IPS-18c (cell line): ENCODE data around the gene CD69.
"Not testable (repeated sequence)": the region's sequence is repeated elsewhere in the genome, so short reads cannot be mapped to it uniquely, and the experiment has no call there.

Source experiments
- H3K4me3 ChIP-seq: 2 replicates; pipeline ENCODE4 v1.7.0; 2013; ENCODE audit warnings: low read depth, mild to moderate bottlenecking, low read length, moderate library complexity; ENCODE audit not compliant: insufficient read depth
- H3K9me3 ChIP-seq: one replicate; pipeline ENCODE4 v1.6.1; 2013; ENCODE audit warnings: mild to moderate bottlenecking, low read length, moderate library complexity; ENCODE audit not compliant: control insufficient read depth, insufficient read depth

Gene CD69

DNA sequence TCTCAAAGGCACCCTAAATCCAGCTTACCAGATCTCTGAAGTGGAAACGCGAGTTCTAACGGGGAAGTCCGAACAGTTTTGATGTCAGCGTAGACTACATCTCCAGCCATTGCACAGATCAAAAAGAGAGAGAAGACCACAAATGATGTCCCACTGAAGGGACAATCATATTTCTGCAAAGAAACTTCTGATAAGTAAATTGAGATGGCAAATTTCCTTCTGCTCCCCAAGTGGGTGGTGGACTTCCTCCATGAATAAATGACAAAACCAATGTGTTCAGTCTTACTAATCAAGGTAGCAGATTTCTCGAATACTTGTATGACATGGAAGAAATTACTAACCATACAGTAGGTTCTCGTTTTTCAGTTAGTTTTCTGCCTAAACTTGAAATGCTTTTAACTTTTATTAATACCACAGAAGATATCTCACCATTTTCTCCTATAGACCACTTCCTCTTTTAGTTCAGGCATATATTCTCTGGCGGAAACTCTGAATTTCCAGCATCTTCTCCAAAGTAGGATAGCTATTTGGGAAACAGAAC lies 27.7 kb downstream of the CD69 start, which contains the start of gene CLECL1:
TSS of gene CLECL1 (minus strand) at position 177 of the 541 bp plus-strand sequence.
- Histone ChIP-seq H3K9me3 (no peaks in the 10 kb centered on the region), H3K4me3 (no peak within 1 kb of the TSS)

DNA sequence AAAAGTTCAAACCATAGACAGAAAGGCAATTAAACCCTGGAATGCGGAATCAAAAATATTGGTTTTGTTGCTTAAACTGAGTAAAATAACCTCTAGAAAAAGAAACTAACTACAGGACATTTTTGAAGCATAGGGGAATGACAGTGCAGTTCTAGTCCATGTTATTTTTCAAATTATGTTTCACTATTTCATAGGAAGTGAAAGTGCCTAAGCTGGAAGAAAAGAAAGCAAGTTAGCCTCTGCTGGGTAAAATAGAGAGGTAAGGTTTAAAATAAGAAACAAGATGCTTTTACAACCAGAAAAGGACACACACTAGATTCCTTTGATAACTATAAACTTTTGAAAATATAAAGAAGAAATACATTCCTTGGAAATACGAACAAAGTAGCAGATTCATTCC lies 28.9 kb downstream of the CD69 start:
- Histone ChIP-seq H3K4me3 (no peak overlapping the region), H3K9me3 (no peaks in the 10 kb centered on the region)

DNA sequence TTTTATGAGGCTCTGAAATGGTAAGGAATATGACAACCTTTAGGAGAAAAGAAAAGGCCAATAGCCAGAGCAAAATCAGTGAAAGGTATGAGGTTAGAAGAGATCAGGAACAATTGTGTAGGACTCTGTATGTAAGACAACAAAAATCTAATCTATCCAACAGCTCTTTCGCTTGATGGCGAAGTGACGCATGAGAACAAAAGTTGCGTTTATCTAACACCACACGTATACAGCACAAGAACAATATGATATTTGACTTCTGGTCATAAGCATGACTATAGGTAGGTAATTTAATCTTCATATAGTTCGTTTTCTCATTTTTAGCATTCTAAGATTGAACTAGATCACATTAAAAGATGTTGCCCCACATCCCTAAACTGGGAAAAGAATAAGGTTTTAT lies 29.3 kb downstream of the CD69 start:
- no peaks in the 10 kb centered on the region for H3K9me3 ChIP-seq
- H3K4me3 ChIP-seq = no peak overlapping the region

DNA sequence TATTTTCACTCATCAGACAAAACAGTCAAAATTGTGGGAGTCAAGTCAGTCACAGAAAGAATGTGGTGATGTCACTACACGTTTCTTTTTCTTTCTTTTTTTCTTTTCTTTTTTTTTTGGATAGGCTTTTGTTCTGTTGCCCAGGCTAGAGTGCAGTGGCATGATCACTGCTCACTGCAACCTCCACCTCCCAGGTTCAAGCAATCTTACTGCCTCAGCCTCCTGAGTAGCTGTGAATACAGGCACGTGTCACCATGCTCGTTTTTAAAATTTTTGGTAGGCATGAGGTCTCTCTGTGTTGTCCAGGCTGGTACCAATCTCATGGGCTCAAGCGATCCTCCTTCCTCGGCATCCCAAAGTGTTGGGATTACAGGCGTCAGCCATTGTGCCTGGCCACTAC lies 30.1 kb downstream of the CD69 start:
- no peak overlapping the region for H3K4me3 ChIP-seq

DNA sequence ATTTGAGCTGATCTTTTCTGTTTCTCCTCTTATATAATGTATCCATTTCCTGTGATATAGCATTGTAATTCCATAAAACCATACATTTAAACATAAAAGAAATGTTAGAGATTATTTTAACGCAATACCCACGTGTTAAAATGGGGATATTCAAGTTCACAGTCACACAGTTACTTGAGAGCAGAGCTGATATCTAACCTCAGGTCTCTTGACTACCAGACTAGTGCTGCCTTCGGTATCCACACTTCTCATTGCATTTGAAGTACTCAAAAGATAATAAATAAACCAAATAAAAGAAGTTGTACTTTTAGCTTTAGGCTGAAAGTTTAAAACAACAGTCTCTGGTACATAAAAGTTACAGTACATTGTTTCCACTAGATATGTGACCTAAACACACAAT lies 30.7 kb downstream of the CD69 start:
- no peaks in the 10 kb centered on the region for H3K9me3 ChIP-seq
- no peak overlapping the region for H3K4me3 ChIP-seq

More for the DNA sequence above, 30.1 kb downstream of the CD69 start:
- H3K9me3 ChIP-seq = no peaks in the 10 kb centered on the region

DNA sequence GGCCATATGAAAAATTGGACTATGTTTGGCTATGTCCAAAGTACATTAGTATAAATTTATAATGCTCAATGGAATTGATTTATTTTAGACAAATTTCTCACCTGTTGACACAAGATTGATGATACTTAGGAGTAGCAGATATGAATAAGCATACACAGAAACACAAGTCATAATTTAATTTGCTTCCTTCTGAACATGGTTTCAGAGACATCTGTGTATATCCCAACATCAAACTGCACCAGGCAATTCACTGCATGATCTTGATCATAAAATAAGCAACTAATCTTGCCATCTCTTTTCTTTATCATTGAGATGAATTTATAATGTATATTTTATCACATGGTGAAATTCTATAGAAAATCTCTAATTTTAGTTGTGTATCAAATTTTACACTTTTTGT lies 31.6 kb downstream of the CD69 start:
- no peak overlapping the region for H3K4me3 ChIP-seq
- H3K9me3 ChIP-seq = no peaks in the 10 kb centered on the region

DNA sequence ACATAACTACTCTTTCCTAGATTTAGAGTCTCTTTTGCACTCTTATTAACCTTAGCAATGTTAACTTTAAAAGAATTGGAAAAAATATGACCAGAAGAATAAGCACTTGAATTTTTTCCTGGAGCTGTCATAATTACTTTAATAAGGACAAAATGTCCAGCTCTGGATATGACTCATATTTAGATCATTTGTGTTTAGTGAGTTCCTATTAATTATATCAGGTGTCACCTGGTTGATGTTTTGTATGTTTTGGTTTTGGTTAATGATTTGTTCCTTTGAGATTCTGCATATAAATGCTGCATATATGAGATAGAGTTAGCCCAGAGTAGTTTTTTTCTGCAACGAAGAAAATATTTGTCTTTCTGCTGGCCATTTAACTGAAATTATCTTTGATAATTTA lies 32.9 kb downstream of the CD69 start:
- Histone ChIP-seq H3K9me3 (no peaks in the 10 kb centered on the region), H3K4me3 (no peak overlapping the region)

DNA sequence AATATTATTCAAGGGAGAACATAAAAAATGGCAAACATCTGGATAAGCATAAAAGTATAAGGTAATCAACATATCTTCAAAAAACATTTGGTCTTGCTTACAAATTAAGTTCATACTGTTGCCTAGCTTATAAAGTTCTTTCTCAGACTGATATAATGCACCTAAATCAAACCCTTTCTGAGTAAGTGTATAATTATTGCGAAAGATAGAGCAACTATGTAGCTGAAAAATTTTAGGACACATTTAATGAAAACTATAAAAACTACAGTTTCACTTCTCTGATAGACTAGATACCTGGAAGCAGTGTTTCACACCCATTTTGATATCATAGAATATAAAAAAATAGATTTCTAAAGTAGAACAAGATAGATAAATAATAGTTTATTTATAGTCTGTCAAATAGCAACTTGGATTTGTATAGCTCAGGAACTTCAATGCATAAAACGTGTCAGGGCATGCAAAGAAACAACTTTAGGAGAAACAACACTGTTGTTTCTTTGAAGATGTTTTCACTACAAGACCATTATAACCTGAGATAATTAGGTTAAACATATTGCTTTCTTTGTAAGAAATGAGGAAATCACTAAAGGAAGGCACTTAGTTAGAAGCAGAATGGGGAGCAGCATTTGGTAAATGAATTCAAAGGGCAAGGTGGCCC lies 35.4 kb downstream of the CD69 start:
- Histone ChIP-seq H3K9me3 (no peaks in the 10 kb centered on the region), H3K4me3 (no peak overlapping the region)

DNA sequence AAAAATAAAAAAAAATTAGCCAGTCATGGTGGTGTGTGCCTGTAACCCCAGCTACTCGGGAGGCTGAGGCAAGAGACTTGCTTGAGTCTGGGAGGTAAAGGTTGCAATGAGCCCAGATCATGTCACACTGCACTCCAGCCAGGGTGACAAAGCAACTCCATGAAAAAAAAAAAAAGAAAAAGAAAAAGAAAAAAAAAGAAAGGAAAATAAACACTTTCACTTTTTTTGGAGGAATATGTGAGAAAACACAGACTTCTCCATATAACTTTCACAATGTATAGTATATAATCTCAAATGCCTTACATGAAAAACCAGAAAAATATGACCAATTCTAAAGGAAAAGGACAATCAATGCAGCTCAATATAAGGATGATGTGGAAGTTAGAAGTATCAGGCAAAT lies 36.7 kb downstream of the CD69 start:
- Histone ChIP-seq H3K9me3 (no peaks in the 10 kb centered on the region), H3K4me3 (no peak overlapping the region)

DNA sequence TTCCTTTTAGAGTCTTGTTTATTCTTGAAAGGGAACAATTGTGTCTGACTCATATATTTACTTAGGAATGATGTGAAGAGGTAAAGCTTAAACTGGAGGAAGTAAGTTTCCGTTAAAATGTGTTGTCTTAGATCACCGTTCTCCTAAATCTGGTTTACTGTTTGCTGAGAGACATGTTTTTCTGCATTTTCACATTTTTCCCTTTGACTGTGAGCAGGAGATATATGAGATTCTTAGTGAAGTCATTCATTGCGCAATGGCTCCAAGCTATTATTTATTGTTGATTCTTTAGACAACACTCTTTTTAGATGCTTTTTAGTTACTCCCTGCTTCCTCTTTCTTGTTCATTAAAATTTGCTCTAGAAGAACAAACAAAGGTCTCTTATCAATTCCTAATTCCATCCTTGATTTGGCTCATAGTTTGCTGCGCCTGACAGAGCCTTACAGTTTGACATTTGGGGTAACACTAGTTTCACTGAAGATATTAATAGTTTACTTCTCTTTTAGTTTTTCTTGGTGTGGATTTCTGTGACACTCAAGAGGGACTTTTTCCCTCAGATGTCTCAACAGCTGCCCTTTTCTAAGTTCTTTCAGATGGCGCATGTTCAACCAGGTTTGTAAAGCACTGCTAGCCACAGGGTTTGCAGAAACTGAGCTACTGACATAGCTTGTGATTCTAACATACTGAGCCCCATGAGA lies 39.2 kb downstream of the CD69 start:
- Histone ChIP-seq H3K4me3 (no peak overlapping the region), H3K9me3 (no peaks in the 10 kb centered on the region)

DNA sequence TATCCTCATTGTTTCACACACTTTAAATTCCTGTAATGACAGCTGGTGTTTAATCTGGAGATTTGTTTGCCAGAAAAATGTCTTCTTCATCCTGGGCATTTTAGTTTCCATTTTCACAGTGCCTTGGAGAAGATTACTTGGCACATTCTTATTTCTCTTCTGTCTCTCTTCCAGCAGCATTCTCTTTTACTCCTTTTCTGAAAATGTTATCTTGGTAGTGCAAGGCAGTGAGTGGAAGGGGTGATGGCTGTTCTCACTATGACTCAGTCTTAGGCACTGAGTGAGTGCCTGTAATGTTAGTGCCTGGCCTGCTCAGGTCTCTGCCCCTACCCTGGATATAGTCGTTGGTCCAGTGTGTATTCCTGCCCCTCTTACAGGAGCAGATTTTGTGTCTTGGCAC lies 40.9 kb downstream of the CD69 start:
- Histone ChIP-seq H3K9me3 (no peaks in the 10 kb centered on the region), H3K4me3 (no peak overlapping the region)

DNA sequence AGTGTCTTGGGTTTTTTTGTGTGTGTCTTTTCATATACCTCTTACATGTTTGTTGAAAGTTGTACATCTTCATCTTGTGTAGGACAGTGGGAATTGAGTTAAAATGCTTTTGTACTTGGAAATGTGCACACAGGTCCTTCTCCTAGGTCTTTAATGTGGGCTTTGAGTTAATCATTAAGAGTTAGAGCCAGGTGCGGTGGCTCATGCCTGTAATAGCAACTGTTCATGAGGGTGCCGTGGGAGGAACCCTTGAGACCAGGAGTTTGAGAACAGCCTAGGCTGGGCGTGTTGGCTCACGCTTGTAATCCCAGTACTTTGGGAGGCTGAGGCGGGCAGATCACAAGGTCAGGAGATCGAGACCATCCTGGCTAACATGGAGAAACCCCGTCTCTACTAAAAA lies 41.7 kb downstream of the CD69 start:
- no peak overlapping the region for H3K4me3 ChIP-seq
- no peaks in the 10 kb centered on the region for H3K9me3 ChIP-seq

DNA sequence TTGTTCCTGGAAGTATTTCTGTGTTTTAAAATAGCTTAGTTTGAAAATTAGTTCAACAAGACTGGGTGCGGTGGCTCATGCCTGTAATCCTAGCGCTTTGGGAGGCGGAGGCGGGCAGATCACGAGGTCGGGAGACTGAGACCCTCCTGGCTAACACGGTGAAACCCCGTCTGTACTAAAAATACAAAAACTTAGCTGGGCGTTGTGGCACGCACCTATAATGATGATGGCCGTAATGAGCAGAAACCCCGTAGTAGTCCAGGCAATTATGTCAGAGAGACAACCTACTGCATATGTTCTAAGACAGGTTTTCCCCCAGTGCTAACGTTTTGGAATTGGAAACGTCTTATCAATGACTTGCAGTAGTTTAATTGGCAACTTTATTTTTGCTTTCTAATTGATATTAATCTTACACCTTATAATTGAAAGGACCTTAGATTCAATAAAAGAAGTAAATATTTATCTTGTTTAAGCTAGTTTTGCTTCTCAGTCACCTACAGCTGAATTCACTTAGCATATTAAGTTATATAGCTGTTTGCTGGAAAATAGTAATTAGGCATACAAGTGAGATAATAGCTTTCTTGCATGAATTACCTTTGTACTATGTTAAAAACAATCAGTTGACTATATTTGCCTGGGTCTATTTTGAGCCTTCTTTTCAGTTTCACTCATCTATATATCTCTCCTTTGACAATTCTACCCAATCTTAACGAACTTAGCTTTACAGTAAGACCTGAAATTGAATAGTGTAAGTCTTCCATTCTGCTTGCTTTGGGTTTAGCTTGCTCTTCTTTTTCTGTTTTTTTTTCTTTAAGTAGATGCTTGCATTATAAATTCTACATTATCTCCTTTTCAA lies 43.4 kb downstream of the CD69 start:
- H3K4me3 ChIP-seq = no peak overlapping the region
- H3K9me3 ChIP-seq = no peaks in the 10 kb centered on the region

DNA sequence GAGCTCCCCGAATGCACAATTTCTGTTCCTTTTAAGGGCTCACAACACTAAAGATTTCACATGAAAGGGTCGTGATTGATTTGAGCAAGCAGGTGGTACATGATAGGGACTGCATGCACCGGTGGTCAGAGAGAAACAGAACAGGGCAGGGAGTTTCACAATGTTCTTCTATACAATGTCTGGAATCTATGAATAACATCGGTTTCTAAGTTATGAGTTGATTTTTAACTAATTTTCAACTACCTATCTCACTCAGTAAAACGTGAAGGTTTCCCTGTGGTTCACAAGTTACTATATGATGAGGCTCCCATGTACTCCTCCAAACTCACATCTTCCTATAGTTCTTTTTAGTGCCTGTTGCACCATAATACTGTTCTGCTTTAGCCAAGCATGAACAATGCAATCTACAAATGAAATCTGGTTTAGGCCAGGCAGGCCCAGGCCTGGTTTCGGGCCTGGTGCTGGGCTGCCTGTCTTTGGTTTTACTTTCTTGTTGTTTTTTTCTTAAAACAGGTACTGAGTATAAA lies 47.6 kb downstream of the CD69 start:
- not testable (repeated sequence) for H3K4me3 ChIP-seq, H3K9me3 ChIP-seq

DNA sequence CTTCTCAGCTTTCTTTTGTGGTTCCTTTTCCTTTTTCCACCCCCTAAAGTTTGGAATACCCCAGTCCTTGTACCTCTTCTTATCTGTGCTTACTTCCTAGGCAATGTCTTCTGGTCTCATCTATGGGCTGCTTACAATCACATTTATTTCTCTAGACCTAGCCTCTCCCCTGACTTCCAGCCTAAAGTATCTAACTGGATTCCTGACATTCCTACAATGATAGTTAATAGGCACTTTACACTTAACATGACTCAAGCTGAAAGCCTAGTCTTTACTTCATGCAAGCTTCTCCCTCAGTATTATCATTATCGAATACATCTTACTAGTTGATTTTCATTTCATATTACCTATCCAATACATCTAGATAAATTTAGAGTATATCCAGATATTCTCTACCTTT lies 49.0 kb downstream of the CD69 start:
- H3K9me3 ChIP-seq = no peaks in the 10 kb centered on the region
- no peak overlapping the region for H3K4me3 ChIP-seq

DNA sequence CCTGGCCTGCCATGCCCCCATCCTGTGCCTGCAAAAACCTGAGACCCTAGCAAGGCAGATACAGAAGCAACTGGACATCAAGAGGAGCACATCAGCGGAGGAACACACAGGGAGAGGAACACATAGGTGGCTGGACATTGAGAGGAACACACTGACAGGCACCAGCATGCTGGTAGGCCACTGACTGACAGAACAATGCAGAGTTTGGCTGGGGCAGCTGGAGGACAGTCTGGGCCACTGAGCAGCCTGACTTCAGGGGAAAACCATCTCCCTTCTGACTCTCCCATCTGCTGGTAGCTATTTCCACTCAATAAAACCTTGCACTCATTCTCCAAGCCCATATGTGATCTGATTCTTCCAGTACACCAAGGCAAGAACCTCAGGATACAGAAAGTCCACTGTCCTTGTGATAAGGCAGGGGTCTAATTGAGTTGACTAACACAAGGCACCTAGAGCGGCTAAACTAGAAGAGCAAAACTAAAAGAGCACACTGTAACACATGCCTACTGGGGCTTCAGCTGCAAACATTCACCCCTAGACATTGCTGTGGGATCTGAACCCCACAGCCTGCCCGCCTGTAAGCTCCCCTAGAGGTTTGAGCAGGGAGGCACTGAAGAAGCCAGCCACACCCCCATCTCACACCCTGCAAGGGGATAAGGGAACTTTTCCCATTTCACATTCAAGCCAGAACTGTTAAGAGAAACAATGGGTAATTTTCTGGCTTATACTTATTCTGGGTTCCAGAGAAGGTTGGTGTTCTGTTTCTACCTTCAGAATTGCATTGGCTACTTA lies 49.9 kb downstream of the CD69 start:
- no peak overlapping the region for H3K4me3 ChIP-seq
- no peaks in the 10 kb centered on the region for H3K9me3 ChIP-seq

DNA sequence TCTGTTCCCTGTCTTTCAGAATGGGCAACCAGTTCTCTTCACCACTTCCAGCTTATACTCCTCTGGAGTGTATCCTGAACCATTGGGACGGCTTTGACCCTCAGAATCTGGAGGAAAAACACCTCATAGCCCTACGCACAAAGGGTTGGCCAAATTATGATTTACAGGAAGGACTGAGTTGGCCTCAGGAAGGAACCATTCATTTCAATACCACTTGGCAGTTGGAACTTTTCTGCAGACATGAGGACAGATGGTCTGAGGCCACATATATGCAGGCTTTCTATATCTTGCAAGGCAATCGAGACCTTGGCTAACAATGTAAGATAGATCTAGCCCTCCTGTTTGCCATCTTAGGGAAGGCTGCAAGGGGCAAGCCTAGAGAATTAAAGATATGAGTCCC lies 51.8 kb downstream of the CD69 start:
- no peaks in the 10 kb centered on the region for H3K9me3 ChIP-seq
- no peak overlapping the region for H3K4me3 ChIP-seq
